H54 (cell line): Measurements from ENCODE around the gene SCAF4.

ENCODE experiments used
- DNase-seq: peaks from one replicate; pipeline ENCODE4 v3.0.0; 2011; ENCODE audit warnings: low spot score, mixed read lengths; ENCODE audit not compliant: insufficient read length
- FAIRE-seq: peaks from 3 replicates; lab custom pipeline; 2011; peaks lifted over from hg19 to GRCh38; lab: Jason Lieb, UNC
- POLR2A ChIP-seq: IDR thresholded peaks from 2 replicates; pipeline ENCODE4 v1.6.1; 2011; ENCODE audit warnings: low read depth, mild to moderate bottlenecking, low read length

SCAF4 gene

GRCh38 chr21:31686272-31686915 is 45.5 kb downstream of the SCAF4 start:
- no peak for TF ChIP-seq POLR2A
- FAIRE-seq (no peak), DNase-seq (no peak)

GRCh38 chr21:31684918-31685317 is 47.0 kb downstream of the SCAF4 start:
- TF ChIP-seq POLR2A: no peak
- FAIRE-seq (no peak), DNase-seq (no peak)

- DNase-seq: no peak
- TF ChIP-seq POLR2A: no peak
- FAIRE-seq: peak; percentile 15
Measured at GRCh38 chr21:31683029-31683428, 48.9 kb downstream of the SCAF4 start.

GRCh38 chr21:31682620-31683019 is 49.3 kb downstream of the SCAF4 start:
- FAIRE-seq: peak; percentile 20
- no peak for TF ChIP-seq POLR2A
- DNase-seq: no peak

- TF ChIP-seq POLR2A: no peak
- no peak for FAIRE-seq
- no peak for DNase-seq
Measured at GRCh38 chr21:31678478-31678877, 53.4 kb downstream of the SCAF4 start.

- no peak for FAIRE-seq
- no peak for TF ChIP-seq POLR2A
Measured at GRCh38 chr21:31677047-31677446, 54.9 kb downstream of the SCAF4 start.

GRCh38 chr21:31675960-31676359 is 56.0 kb downstream of the SCAF4 start:
- DNase-seq (no peak), FAIRE-seq (no peak)
- no peak for TF ChIP-seq POLR2A

More at GRCh38 chr21:31677047-31677446, 54.9 kb downstream of the SCAF4 start:
- no peak for DNase-seq

GRCh38 chr21:31675318-31675717 is 56.6 kb downstream of the SCAF4 start:
- DNase-seq (no peak), FAIRE-seq (no peak)
- no peak for TF ChIP-seq POLR2A

- TF ChIP-seq POLR2A: no peak
- FAIRE-seq (no peak), DNase-seq (no peak)
Measured at GRCh38 chr21:31673321-31673912, 58.5 kb downstream of the SCAF4 start.

- FAIRE-seq: no peak
- no peak for TF ChIP-seq POLR2A
- no peak for DNase-seq
Measured at GRCh38 chr21:31671931-31672330, 60.0 kb downstream of the SCAF4 start.

GRCh38 chr21:31671146-31671716 is 60.7 kb downstream of the SCAF4 start:
- DNase-seq: no peak
- no peak for FAIRE-seq

GRCh38 chr21:31670070-31670469 is 61.8 kb downstream of the SCAF4 start:
- DNase-seq (no peak), FAIRE-seq (peak; percentile 57)
- no peak for TF ChIP-seq POLR2A

More at GRCh38 chr21:31671146-31671716, 60.7 kb downstream of the SCAF4 start:
- TF ChIP-seq POLR2A: no peak

GRCh38 chr21:31668651-31669491 is 63.0 kb downstream of the SCAF4 start:
- DNase-seq (no peak), FAIRE-seq (no peak)
- TF ChIP-seq POLR2A: no peak

- FAIRE-seq (no peak), DNase-seq (no peak)
- TF ChIP-seq POLR2A: no peak
Measured at GRCh38 chr21:31667639-31668038, 64.3 kb downstream of the SCAF4 start.
